ENCODE data around the gene MOB2. TPM values are rescaled to one million over a fixed set of nuclear protein-coding genes. Genes with fewer than 3 reads are reported as not detected.

MOB2 gene
- total RNA-seq, 1 donor from 2014 or later = 28.1 TPM

DNA sequence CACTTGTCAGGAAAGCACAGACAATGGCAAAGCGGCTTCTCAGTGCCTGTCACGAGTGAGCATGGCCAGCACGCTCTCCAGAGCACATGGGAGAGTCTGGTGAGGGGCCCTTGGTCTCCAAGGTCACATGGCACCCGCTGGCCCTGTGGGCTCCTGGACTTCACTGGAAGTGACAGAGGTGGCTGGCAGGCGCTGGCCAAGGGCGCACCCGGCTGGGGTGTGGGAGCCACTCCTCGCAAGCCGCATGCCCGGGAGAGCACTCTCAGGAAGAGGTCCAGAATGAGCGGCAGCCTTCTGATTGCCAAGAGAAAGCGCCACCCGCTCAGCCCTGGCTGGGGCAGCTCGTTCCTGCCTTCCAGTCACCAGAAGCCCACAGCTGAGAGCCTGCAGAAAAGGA lies 17.1 kb upstream of the MOB2 start:
- no peak for DNase-seq

DNA sequence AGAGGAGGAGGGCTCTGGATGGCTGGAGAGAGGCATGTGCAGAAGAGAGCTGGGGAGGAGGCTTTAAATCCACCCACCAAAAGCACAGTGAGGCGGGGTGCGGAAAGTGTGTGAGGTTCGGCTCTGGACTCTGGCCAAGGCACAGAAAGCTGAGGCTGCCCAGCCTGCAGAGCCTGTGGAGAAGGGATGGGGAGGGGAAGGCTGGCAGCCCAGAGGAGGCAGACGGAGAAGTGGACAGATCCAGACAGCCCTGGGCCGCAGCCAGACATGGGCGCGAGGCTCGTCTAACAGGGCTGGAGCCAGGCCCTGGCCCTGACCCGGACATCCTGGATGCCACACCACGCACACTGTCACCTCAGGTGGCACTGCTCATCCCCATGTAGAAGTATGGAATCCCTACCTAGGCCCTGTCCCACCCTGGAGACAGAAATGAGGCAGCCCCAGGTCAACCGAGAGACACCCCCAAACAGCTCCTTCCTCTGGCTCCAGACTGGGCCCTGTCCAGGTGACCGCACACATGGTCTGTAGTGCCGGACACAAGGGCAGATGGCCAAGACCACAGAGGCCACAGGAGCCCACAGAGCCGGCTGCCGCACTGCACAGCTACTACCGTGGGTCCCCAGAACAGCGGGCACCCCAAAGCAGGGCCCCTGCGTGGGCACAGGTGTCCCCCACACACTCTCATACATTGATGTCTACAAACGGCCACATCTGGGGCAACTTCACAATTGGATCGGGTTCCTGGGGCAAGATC lies 16.6 kb upstream of the MOB2 start:
- no peak for DNase-seq

DNA sequence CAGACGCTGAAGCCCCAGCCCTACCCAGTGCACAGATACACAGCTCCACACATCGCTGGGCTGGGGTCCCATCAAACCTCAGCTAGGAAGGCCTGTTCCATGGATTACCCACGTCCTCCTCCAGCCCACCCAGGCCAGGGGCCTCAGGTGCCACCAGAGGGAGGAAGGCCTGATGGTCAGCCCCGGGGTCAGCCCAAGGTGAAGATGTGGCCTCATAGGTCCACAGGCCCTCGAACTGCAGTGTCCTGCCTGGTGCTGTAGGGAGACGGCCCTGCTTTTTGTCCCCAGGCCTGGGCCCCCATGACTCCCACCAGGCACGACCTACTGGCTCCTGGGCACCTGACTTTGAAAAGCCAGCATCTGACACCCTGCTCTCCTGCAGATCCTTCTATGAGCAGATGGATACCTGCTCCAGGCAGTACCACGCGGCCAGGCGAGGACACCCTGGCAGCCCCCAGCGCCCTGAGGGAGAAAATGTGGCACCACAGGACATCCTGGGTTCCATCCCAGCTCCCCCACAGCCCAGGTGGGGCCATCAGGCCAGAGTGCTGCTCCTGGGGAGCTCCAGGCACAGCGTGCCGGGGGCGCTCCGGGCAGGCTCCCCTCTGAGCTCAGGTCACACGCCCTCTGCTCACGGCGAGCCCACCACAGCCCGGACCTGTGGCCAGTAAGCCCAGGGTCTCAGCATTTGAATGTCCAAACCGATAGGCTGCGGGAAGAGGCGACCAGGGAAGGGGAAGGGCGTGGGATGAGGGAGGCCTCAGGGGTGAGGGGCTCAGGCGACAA lies 15.8 kb upstream of the MOB2 start:
- no peak for DNase-seq

DNA sequence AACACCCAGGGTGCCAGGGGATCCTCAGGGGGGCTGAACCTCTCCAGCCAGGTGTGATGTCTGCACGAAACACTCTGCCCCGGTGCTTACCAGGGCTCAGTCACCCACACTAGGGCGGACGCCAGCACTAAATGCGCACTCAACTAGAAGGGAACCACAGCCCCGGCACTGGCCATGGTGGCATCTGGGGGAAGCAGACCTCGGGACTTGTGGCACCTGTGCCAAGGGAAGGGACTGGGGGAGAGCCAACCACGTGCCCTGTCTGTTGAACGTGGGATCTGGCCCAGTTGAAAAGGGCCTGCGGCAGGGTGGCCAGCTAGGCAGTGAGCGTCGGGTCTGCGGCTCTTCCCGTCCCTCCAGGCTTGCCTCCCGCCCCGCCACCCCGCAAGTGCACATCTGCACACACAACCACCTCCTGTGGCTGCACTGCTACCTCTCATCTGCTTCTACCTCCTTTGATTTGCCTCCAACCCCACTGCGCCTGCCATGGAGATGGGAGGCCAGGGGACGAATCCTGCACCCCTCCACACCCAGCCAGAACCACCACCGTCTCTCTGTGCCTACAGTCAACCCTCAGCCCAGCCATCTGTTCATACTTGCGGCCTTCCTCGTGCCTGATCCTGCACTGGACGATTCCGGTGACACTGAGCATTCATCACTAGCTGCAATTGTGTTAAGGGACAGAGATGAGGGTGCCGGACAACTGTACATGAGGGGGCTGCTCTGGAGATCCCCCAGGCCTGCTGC lies 15.0 kb upstream of the MOB2 start:
- no peak for DNase-seq

DNA sequence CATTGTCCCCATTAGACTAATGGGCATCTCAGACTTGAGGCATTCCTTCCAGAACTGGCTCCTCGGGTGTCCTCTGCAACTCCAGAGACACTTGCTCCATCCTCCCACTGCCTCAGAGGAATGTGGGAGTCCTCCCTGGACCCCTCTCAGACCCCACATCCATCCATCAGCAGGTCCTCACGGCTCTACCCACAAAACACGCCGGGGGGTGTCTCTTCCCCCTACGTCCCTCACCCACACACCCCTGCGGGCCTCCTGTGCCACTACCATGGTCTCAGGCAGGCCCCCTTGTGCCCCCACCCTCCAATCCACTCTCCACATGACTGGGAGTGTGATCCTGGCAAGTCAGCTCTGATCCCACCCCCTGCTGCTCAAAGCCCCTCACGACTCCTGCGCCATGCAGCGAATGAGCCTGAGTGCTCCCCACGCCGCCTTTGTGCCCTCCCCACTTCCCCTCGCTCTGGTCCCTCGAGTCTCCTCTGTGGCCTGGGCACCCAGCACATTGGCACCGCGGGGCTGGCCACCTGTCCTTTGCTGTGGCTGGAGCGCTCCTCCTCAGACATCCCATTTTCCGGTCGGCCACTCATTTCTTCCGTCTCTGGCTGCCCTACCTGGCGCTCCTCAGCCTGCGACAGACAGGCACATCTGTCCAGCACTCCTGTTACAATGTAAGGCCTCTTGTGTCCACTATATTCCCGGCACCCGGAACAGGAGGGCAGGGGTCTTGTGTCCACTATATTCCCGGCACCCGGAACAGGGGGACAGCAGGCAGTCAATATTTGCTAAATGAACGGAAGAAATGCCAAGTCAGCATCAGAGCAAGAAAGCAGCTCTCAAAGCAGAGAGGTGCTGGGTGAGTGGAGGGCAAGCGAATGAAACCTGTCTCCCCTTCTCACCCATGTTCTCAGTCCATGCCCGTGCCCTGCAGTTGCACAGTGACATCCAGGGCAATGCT lies 14.2 kb upstream of the MOB2 start:
- DNase-seq = no peak

DNA sequence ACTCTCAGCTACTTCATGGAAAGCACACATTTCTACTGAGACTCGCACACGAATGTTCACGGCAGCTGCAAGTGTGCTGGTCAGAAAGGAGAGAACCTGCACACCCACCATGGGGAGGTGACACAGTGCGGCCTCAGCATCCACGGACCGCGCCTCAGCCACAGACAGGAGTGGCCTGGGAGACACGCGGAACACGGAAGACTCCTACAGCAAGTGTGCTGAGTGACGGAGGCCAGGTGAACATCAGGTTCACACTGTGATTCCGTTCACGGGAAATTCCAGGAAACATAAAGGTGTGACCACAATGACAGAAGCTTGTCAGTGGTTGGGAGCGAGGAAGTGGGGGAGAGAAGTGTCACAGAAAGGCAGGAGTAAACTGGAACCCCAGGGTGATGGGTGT lies 13.3 kb upstream of the MOB2 start:
- no peak for DNase-seq

DNA sequence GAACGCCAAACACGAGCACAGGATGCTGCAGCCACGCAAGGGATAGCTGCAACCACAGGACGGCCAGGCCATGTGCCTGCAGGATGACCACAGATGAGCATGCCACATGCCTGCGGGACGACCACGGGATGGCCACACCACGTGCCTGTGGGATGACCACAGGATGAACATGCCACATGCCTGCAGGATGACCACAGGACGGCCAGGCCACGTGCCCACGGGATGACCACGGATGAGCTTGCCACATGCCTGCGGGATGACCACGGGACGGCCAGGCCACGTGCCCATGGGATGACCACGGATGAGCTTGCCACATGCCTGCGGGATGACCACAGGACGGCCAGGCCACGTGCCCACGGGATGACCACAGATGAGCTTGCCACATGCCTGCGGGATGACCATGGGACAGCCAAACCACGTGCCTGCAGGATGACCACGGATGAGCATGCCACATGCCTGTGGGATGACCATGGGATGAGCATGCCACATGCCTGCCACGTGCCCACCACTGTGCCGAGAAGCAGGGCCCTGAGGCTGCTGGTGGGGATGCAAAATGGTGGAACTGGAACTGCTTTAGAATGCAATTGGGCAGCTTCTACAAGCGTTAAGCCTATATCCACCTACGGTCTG lies 12.8 kb upstream of the MOB2 start:
- no peak for DNase-seq

DNA sequence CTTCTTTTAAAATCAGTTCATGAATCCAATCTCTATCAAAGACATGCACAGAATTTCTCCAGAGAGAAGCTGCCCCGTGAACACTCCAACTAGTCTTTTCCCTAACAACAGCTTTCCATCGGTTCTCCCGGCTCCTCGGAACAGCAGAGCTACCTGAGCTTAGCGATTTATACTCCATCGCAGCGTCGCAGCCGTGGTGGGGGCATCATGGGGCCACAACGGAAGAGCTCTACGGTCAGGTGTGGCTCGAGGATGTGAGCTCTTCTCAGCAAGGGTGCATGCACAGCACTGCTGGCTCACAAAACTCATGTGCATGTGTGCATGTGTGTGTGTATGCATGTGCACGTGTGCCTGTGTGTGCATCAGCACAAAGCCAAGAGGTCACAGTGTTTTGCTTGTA lies 11.7 kb upstream of the MOB2 start:
- DNase-seq = no peak

DNA sequence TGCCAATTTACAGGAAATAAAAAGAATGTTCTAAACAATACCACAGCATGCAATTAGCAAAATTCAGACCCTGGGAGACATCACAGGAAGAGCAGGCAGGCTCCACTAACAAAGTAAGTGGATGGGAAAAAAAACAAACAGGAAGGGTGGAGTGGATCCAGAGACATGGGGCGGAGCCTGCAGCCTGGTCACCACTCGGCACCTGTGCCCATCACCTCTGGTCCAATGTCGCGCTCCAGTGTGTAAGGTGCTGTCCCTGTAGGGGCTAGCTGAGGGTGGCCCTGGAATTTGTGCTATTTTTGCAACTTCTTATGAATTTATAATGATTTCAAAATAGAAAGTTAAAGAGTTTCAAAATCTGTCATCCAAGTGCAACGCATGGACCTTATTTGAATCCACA lies 11.0 kb upstream of the MOB2 start:
- no peak for DNase-seq

DNA sequence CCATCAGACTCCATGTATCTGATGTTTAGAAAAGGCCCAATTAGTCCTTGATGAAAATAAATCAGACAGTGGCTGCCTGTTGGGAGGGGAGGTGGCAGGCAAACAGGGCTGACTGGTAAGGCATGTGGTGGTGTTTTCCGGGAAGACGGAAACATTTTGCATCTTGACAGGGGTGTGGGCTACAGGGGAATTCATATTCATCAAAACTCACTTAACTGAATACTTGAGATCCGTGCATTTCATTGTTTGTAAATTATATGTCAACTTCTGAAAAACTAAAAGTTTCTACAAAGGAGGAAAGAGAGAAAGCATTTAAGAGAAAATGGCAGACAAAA lies 10.1 kb upstream of the MOB2 start:
- no peak for DNase-seq

DNA sequence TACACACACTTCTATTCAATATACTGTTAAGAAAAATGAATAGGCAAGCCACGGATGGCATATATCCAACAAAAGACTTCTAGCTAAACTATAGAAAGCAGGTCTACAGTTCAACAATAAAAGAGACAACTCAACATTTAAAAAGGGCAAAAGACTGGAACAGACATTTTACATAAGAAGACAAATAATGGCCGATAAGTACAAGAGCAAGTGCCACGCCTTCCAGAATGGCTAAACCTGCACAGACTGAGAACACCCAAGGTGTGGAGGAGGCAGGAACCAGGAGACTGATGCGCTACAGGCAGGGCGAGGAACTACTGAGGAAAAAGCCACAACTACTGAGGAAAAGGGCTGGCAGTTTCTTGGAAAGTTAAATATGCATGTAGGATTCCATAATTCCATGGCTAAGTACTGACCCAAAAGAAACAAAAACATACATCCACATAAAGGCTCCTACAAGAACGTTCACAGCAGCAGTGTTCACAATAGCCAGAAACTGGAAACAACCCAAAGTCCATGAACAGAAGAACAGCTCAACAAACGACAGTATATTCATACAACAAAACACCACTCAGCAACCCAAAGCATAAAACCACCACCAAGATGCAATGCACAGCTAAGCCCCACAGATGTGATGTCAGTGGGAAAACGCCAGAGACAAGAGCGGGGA lies 9.6 kb upstream of the MOB2 start:
- no peak for DNase-seq

DNA sequence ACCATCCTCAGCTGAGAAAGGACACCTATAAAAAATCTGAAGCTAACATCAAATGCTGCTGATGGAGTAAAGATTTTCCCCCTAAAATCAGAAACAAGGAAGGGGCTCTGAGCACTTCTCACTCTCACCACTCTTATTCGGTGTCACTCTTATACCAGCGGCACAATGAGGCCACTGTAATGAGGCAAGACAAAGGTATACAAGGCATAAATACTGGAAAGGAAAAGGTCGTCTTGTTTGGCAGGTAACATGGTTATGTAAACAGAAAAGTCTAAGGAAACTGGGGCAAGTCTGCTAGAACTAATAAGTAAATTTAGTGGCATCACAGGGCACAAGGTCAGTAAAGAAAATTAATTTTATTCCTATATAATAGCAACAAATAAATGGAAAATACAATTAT lies 8.1 kb upstream of the MOB2 start:
- DNase-seq = no peak

DNA sequence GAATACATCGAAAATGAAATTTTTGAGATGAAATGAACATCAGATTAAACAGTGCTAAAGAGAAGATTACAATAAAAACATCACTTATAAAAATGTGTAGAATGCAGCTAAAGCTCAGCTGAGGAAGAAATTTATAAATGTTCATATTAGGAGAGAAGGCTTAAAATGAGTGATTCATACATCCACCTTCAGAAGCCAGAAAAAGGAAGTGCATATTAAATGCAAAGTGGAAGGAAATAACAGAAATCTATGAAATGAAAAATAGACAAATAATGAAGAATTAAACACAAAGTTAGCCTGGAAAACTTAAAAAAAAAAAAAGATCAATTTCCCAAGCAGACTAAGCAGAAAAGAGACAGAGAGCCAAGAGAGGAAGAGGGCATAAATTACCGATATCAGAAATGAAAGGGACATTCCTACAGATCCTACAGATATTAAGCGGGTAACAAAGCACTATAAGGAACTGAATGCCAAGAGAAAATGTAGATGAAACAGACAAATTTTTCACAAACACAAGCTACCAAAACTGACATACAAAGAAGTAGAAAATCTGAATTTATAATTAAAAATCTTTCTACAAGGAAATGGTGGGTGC lies 7.2 kb upstream of the MOB2 start:
- DNase-seq = no peak

DNA sequence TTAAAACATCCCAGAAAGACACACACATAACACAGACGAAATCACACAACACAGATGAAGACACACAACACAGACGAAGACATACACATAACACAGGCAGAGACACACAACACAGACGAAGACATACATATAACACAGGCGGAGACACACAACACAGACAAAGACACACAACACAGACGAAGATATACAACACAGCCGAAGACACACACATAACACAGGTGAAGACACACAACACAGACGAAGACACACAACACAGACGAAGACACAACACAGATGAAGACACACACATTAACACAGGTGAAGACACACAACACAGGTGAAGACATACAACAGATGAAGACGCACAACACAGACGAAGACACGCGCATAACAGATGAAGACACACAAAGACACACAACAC lies 4.8 kb upstream of the MOB2 start:
- DNase-seq = no peak

DNA sequence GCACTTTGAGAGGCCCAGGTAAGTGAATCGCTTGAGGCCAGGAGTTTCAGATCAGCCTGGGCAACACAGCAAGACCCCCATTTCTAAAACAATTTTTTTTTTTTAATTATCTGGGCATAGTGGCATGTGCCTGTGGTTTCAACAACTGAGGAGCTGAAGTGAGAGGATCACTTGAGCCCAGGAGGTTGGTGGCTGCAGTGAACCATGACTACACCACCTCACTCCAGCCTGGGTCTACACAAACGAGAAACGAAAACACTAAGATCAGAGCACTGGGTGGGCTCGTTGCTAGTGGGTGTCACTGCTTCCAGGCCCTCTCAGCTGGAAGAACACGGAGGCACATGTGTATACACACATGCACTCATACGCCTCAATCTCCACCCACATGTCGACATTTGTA lies 4.1 kb upstream of the MOB2 start:
- no peak for DNase-seq

DNA sequence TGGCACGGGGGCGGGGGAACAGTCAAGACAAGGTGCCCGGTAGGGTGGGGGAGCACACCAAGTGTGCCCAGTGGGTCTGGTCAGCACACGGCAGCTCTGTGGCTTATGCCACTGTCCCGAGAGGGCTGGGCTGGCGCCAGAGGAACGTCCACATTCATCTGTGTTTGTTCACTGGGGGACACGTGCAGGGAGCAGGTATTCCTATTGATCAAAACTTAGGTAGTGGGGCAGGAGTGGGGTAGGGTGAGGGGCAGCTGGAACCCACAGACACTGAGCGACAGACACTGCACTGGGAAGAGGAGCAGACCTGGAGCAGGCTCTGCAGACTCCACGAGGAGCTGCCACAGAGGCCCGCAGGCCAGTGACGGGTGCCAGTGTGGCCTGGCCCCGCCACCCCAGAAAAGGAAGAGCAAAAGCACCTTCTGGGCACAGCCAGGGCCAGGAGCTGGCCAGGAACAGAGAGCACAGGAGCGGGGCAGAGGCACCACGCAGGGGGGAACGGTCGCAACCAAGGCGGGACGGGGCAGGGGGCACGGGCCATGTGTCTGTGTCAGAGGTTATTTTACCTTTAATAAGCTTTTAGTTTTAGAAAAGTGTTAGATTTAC lies 2.1 kb upstream of the MOB2 start:
- no peak for DNase-seq

DNA sequence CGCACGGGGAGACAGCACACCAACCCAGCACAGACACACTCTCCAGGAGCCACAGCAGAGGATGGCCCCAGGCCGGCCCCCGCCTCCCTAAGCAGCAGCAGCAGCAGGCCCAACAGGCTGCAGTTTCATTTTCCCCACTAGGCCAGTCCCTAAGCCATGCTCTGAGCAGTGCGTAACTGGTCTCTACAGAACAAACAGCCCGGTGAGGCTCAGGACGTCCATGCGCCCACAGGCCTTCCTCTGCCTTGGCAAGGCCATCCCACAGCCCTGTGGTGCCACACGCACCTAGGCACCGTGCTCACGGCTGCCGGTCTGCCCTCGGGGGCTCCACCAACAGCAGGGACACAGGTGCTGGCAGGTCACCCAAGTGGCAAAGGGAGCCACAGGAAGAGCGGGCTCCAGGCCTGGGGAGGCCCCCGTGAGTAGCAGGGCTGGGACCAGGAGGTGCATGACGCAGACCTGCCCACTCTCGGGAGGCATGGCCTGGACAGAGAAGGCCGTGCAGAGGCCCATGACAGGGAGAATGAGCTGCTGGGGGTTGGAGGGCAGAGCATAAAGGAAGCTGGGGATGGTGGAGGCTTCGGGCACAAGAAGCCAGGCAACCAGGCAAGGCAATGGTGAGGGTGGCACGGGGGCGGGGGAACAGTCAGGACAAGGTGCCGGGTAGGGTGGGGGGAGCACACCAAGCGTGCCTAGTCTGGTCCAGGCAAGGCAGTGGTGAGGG lies 1.4 kb upstream of the MOB2 start:
- no peak for DNase-seq

DNA sequence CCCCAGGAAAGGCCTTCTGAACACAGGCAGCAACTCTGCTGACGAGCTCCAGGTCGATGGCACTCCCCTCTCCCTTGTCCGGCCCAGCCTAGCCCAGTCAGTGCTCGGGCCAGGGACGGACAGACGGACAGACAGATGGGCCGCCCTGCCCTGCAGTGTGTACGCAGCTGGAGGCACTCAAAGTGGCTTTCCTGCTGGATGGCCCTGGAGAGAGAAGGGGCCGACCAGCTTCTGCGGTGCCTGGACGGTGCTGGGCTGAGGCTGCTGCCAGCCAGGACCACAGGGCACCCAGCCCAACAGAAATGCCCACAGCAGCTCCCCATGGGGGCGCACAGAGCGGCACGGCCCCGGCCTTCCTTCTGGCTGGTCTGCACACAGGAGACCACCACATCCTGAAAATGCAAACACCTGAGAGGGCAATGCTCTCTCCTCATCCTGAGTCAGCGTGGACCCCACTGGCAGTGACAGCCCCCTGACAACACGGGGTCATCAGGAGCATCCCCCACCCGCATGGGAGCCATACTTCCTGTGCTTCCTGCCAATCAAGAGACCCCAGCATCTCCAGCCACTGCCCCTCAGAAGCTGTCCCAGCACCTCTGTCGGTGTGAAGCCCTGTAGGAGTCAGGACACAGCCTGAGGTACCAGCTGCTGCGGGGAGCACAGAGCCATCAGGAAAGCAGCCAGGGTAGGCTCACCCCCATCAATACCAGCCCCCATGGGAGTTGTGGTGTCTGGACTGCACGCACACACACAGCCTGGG lies 692 bp upstream of the MOB2 start:
- no peak for DNase-seq

DNA sequence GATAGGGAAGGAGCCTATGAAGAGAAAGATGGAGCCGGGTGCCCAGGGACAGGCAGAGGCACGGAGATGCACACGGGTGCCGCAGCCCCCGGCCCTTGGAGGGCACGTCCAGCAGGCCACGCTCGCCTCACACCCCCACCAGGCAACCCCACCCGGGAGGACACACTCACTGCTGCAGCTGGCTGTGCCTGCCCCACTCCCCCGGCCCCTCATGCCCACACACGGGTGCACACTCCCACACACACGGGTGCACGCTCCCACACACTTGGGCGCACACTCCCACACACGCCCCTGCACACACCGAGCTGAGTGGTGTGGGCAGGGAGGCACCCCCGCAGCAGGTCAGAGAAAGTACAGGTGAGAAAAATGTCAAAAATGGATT lies 1.1 kb downstream of the MOB2 start:
- no peak for DNase-seq
